HEK293 (cell line): ENCODE measurements around the gene PCDHB10.
"Not testable (repeated sequence)": the region's sequence is repeated elsewhere in the genome, so short reads cannot be mapped to it uniquely, and the experiment has no call there.

Experiments used
- ZBTB1 ChIP-seq: fragments of 450-650 bp; formaldehyde crosslinking; IDR thresholded peaks from 2 replicates; pipeline ENCODE4 v1.5.1; 2016; ENCODE audit warnings: missing biosample characterization, missing genetic modification characterization
- ZBTB21 ChIP-seq: fragments of 450-650 bp; formaldehyde crosslinking; IDR thresholded peaks from 2 replicates; pipeline ENCODE4 v1.5.1; 2017; ENCODE audit warnings: missing biosample characterization, missing genetic modification characterization
- ZBTB44 ChIP-seq: fragments of 450-650 bp; IDR thresholded peaks from 2 replicates; pipeline ENCODE4 v1.5.1; 2018; ENCODE audit warnings: missing biosample characterization, mild to moderate bottlenecking, missing genetic modification characterization
- ZFP3 ChIP-seq: fragments of 450-650 bp; formaldehyde crosslinking; IDR thresholded peaks from 2 replicates; pipeline ENCODE4 v1.5.1; 2016; ENCODE audit warnings: low read depth, missing biosample characterization, missing genetic modification characterization
- ZNF169 ChIP-seq: fragments of 450-650 bp; formaldehyde crosslinking; IDR thresholded peaks from 2 replicates; pipeline ENCODE4 v1.5.1; 2016; ENCODE audit warnings: missing biosample characterization, missing genetic modification characterization
- ZNF266 ChIP-seq: fragments of 450-650 bp; formaldehyde crosslinking; IDR thresholded peaks from 2 replicates; pipeline ENCODE4 v1.5.1; 2016; ENCODE audit warnings: missing biosample characterization, missing genetic modification characterization, low read depth
- ZNF398 ChIP-seq: fragments of 450-650 bp; formaldehyde crosslinking; IDR thresholded peaks from 2 replicates; pipeline ENCODE4 v1.5.1; 2017; ENCODE audit warnings: missing biosample characterization, missing genetic modification characterization
- ZNF433 ChIP-seq: fragments of 450-650 bp; formaldehyde crosslinking; IDR thresholded peaks from 2 replicates; pipeline ENCODE4 v1.5.1; 2016; ENCODE audit warnings: missing biosample characterization, missing genetic modification characterization, low read depth
- ZNF488 ChIP-seq: fragments of 450-650 bp; formaldehyde crosslinking; IDR thresholded peaks from 2 replicates; pipeline ENCODE4 v1.5.1; 2016; ENCODE audit warnings: missing biosample characterization, missing genetic modification characterization
- ZNF514 ChIP-seq: fragments of 450-650 bp; formaldehyde crosslinking; IDR thresholded peaks from 2 replicates; pipeline ENCODE4 v1.5.1; 2016; ENCODE audit warnings: missing biosample characterization, missing genetic modification characterization
- ZNF76 ChIP-seq: fragments of 450-650 bp; formaldehyde crosslinking; IDR thresholded peaks from 2 replicates; pipeline ENCODE4; 2016; ENCODE audit warnings: low read depth, missing biosample characterization, missing genetic modification characterization, borderline replicate concordance
- ZNF791 ChIP-seq: fragments of 450-650 bp; formaldehyde crosslinking; IDR thresholded peaks from 2 replicates; pipeline ENCODE4 v1.5.1; 2016; ENCODE audit warnings: missing biosample characterization, missing genetic modification characterization
- TF ChIP-seq, protein P1 (sequence below): fragments of 450-650 bp; formaldehyde crosslinking; IDR thresholded peaks from 2 replicates; pipeline ENCODE4 v1.5.1; 2016; ENCODE audit warnings: missing biosample characterization, missing genetic modification characterization
- TF ChIP-seq, protein P2 (sequence below): fragments of 450-650 bp; formaldehyde crosslinking; IDR thresholded peaks from 2 replicates; pipeline ENCODE4 v1.5.1; 2016; ENCODE audit warnings: missing biosample characterization, missing genetic modification characterization

DNA sequence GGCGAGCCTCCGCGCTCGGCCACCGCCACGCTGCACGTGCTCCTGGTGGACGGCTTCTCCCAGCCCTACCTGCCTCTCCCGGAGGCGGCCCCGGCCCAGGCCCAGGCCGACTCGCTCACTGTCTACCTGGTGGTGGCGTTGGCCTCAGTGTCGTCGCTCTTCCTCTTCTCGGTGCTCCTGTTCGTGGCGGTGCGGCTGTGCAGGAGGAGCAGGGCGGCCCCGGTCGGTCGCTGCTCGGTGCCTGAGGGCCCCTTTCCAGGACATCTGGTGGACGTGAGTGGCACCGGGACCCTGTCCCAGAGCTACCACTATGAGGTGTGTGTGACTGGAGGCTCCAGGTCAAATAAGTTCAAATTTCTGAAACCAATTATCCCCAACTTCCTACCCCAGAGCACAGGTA is 18.7 kb downstream of the PCDHB10 start:
- TF ChIP-seq, protein P1, sequence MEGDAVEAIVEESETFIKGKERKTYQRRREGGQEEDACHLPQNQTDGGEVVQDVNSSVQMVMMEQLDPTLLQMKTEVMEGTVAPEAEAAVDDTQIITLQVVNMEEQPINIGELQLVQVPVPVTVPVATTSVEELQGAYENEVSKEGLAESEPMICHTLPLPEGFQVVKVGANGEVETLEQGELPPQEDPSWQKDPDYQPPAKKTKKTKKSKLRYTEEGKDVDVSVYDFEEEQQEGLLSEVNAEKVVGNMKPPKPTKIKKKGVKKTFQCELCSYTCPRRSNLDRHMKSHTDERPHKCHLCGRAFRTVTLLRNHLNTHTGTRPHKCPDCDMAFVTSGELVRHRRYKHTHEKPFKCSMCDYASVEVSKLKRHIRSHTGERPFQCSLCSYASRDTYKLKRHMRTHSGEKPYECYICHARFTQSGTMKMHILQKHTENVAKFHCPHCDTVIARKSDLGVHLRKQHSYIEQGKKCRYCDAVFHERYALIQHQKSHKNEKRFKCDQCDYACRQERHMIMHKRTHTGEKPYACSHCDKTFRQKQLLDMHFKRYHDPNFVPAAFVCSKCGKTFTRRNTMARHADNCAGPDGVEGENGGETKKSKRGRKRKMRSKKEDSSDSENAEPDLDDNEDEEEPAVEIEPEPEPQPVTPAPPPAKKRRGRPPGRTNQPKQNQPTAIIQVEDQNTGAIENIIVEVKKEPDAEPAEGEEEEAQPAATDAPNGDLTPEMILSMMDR = not testable (repeated sequence)
- TF ChIP-seq ZNF266; ZBTB1 (tag by site-specific recombination); ZFP3 (tag by site-specific recombination); ZNF398; ZNF488 (tag by site-specific recombination); ZNF76 (tag by site-specific recombination); ZNF169 (tag by site-specific recombination); ZBTB44; ZNF433 (tag by site-specific recombination); ZNF791 (tag by site-specific recombination); ZBTB21 (tag by site-specific recombination); ZNF514 (tag by site-specific recombination): not testable (repeated sequence)
- TF ChIP-seq, protein P2, sequence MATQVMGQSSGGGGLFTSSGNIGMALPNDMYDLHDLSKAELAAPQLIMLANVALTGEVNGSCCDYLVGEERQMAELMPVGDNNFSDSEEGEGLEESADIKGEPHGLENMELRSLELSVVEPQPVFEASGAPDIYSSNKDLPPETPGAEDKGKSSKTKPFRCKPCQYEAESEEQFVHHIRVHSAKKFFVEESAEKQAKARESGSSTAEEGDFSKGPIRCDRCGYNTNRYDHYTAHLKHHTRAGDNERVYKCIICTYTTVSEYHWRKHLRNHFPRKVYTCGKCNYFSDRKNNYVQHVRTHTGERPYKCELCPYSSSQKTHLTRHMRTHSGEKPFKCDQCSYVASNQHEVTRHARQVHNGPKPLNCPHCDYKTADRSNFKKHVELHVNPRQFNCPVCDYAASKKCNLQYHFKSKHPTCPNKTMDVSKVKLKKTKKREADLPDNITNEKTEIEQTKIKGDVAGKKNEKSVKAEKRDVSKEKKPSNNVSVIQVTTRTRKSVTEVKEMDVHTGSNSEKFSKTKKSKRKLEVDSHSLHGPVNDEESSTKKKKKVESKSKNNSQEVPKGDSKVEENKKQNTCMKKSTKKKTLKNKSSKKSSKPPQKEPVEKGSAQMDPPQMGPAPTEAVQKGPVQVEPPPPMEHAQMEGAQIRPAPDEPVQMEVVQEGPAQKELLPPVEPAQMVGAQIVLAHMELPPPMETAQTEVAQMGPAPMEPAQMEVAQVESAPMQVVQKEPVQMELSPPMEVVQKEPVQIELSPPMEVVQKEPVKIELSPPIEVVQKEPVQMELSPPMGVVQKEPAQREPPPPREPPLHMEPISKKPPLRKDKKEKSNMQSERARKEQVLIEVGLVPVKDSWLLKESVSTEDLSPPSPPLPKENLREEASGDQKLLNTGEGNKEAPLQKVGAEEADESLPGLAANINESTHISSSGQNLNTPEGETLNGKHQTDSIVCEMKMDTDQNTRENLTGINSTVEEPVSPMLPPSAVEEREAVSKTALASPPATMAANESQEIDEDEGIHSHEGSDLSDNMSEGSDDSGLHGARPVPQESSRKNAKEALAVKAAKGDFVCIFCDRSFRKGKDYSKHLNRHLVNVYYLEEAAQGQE = not testable (repeated sequence)
